Measurements from ENCODE around the gene DYRK1A.

DYRK1A gene

DNA sequence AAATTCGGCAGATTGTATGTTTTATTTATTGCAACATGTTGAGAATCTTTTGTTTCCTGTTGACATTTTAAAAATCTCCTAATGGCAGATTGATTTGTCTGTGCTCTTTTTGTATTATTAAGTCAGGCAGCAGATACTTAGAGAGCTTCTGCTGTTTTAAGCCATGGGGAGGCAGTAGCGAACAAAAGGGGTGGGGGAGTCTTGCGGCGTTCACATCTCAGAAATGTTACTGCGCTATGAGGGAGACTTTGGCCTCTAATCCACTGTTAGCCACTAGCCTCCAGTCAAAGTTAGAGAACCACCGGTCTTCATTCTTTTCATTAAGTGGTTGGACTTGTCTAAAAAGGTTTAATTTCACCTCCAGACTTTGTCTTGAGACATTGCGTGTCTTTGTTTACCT, 93.6 kb downstream of the DYRK1A start:
- H2AFZ ChIP-seq (ENCODE audit: low read depth, low read length): no peak overlapping the region
- H2AK5ac ChIP-seq (ENCODE audit: low read length, severe bottlenecking): no peak overlapping the region
- H4K8ac ChIP-seq (ENCODE audit: low read length): no peak overlapping the region
- H3K9ac ChIP-seq (ENCODE audit: low read length): peak overlapping the region; percentile 58
- no peak overlapping the region for H4K91ac ChIP-seq (ENCODE audit: low read length)
- no peaks in the 10 kb centered on the region for H3K27me3 ChIP-seq (ENCODE audit: control insufficient read depth in 1 of 2, insufficient read depth in 1 of 2, low read length in 2 of 2)
- H3K27ac ChIP-seq (ENCODE audit: low read length, poor library complexity, severe bottlenecking): no peak overlapping the region
- no peak overlapping the region for H3K4me2 ChIP-seq (ENCODE audit: low read length, poor library complexity, severe bottlenecking)
- no peak overlapping the region for H3K23ac ChIP-seq (ENCODE audit: low read length in 2 of 2)
- H3K4me1 ChIP-seq (ENCODE audit: control insufficient read depth, insufficient read depth, low read depth, low read length): peaks cover 10% of the 10 kb centered on the region
- H2BK5ac ChIP-seq (ENCODE audit: low read depth, low read length, poor library complexity, severe bottlenecking): no peak overlapping the region
- no peak overlapping the region for H2BK120ac ChIP-seq (ENCODE audit: low read depth, low read length)
- peaks cover 5% of the 10 kb centered on the region for H3K79me1 ChIP-seq (replicated peaks; ENCODE audit: low read length, poor library complexity, severe bottlenecking)
- H2BK15ac ChIP-seq (ENCODE audit: low read depth, poor library complexity, severe bottlenecking): no peak overlapping the region
- no peak overlapping the region for H2BK12ac ChIP-seq (ENCODE audit: low read length in 2 of 2)
- H3K9me3 ChIP-seq (ENCODE audit: control insufficient read depth, low read length): no peaks in the 10 kb centered on the region
- no peak overlapping the region for H3K18ac ChIP-seq (ENCODE audit: low read depth in 1 of 2, low read length in 2 of 2)
- no peak overlapping the region for H3K4ac ChIP-seq (ENCODE audit: low read depth in 1 of 2, low read length in 2 of 2)
- WGBS: 81% methylated on average over 7 of the region's 7 CpGs
- no peak for DNase-seq
- H3K36me3 ChIP-seq (ENCODE audit: control insufficient read depth in 1 of 2, insufficient read depth in 2 of 2, low read depth in 1 of 2, low read length in 2 of 2): peaks cover 5 to 6% of the 10 kb centered on the region in 2 experiments
- H3K4me3 ChIP-seq (ENCODE audit: insufficient read depth in 1 of 2, low read depth in 1 of 2, low read length in 2 of 2): no peak overlapping the region
- H3K14ac ChIP-seq (ENCODE audit: low read length in 2 of 2): no peak overlapping the region

DNA sequence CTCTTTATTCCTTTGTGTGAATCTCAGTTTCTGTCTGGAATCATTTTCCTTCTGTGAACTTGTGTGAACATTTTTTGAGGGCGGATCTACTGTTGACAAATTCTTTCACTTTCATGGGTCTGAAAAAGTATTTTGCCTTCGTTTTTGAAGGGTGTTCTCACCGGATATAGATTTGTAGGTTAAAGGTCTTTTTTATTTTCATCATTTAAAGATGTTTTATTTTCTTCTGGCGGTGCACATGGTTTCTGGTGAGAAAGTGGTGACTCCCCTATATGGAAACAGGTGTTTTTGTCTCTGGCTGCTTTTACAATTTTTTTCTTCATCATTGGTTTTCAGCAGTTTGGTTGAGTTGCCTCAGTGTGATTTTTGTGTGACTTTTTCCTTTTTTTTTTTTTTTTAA, 94.9 kb downstream of the DYRK1A start:
- Histone ChIP-seq H3K23ac (ENCODE audit: low read length in 2 of 2) (no peak overlapping the region), H2AFZ (ENCODE audit: low read depth, low read length) (no peak overlapping the region), H3K36me3 (ENCODE audit: control insufficient read depth in 1 of 2, insufficient read depth in 2 of 2, low read depth in 1 of 2, low read length in 2 of 2) (peaks cover 5 to 6% of the 10 kb centered on the region in 2 experiments), H4K8ac (ENCODE audit: low read length) (no peak overlapping the region), H2BK5ac (ENCODE audit: low read depth, low read length, poor library complexity, severe bottlenecking) (no peak overlapping the region), H3K4me1 (ENCODE audit: control insufficient read depth, insufficient read depth, low read depth, low read length) (peaks cover 8% of the 10 kb centered on the region), H3K14ac (ENCODE audit: low read length in 2 of 2) (no peak overlapping the region), H2AK5ac (ENCODE audit: low read length, severe bottlenecking) (no peak overlapping the region), H3K4me3 (ENCODE audit: insufficient read depth in 1 of 2, low read depth in 1 of 2, low read length in 2 of 2) (no peak overlapping the region), H3K4ac (ENCODE audit: low read depth in 1 of 2, low read length in 2 of 2) (no peak overlapping the region), H2BK12ac (ENCODE audit: low read length in 2 of 2) (no peak overlapping the region), H3K27me3 (ENCODE audit: control insufficient read depth in 1 of 2, insufficient read depth in 1 of 2, low read length in 2 of 2) (no peaks in the 10 kb centered on the region), H3K9me3 (ENCODE audit: control insufficient read depth, low read length) (no peaks in the 10 kb centered on the region), H2BK15ac (ENCODE audit: low read depth, poor library complexity, severe bottlenecking) (no peak overlapping the region), H3K18ac (ENCODE audit: low read depth in 1 of 2, low read length in 2 of 2) (no peak overlapping the region), H3K27ac (ENCODE audit: low read length, poor library complexity, severe bottlenecking) (no peak overlapping the region), H4K91ac (ENCODE audit: low read length) (no peak overlapping the region), H2BK120ac (ENCODE audit: low read depth, low read length) (no peak overlapping the region), H3K4me2 (ENCODE audit: low read length, poor library complexity, severe bottlenecking) (no peak overlapping the region), H3K79me1 (replicated peaks; ENCODE audit: low read length, poor library complexity, severe bottlenecking) (peaks cover 5% of the 10 kb centered on the region), H3K9ac (ENCODE audit: low read length) (no peak overlapping the region)
- no peak for DNase-seq
- 72% methylated on average over 4 of the region's 4 CpGs for WGBS

DNA sequence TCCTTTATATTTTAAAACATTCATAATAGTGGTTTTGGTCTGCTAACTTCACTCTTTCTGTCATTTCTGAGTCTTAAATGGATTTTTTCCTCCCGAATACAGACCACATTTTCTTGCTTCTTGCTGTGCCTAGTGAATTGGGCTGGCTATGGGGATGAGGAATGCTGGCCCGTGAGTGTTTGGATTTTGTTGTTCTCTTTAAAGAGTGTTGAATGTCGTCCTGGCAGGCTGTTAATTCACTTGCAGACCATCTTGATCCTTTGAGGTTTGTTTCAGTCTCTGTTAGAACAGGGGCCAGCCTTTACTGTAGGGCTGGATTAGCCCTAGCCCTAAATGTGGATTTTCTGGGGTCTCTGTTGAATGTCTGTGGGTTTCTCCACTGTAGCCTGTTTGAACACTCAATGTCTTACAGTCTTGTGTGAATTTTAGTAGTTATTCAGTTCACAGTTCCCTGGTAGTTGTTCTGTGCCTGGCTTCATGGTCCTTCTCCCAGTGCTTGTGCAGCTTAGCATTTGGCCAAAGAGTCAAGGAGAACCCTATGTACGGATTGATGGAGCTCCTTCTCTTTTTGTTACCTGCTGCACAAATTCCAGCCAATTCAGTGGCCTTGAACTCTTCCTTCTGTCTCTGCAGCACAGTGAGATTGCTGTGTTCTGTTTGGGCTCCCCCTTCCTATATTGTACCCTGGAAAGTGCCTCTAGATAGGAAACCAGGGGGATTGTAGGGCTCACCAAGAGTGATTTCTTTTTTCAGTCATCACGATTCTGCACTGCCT, 95.7 kb downstream of the DYRK1A start:
- 61% methylated on average over 5 of the region's 5 CpGs for WGBS
- Histone ChIP-seq H3K14ac (ENCODE audit: low read length in 2 of 2) (no peak overlapping the region), H2BK5ac (ENCODE audit: low read depth, low read length, poor library complexity, severe bottlenecking) (no peak overlapping the region), H3K4me3 (ENCODE audit: insufficient read depth in 1 of 2, low read depth in 1 of 2, low read length in 2 of 2) (no peak overlapping the region), H3K9me3 (ENCODE audit: control insufficient read depth, low read length) (no peaks in the 10 kb centered on the region), H2AK5ac (ENCODE audit: low read length, severe bottlenecking) (no peak overlapping the region), H3K9ac (ENCODE audit: low read length) (no peak overlapping the region), H3K27me3 (ENCODE audit: control insufficient read depth in 1 of 2, insufficient read depth in 1 of 2, low read length in 2 of 2) (no peaks in the 10 kb centered on the region), H3K18ac (ENCODE audit: low read depth in 1 of 2, low read length in 2 of 2) (no peak overlapping the region), H3K4ac (ENCODE audit: low read depth in 1 of 2, low read length in 2 of 2) (no peak overlapping the region), H3K79me1 (replicated peaks; ENCODE audit: low read length, poor library complexity, severe bottlenecking) (peaks cover 2% of the 10 kb centered on the region), H2BK12ac (ENCODE audit: low read length in 2 of 2) (no peak overlapping the region), H3K4me2 (ENCODE audit: low read length, poor library complexity, severe bottlenecking) (no peak overlapping the region), H4K91ac (ENCODE audit: low read length) (no peak overlapping the region), H2BK120ac (ENCODE audit: low read depth, low read length) (no peak overlapping the region), H2AFZ (ENCODE audit: low read depth, low read length) (no peak overlapping the region), H2BK15ac (ENCODE audit: low read depth, poor library complexity, severe bottlenecking) (no peak overlapping the region), H3K36me3 (ENCODE audit: control insufficient read depth in 1 of 2, insufficient read depth in 2 of 2, low read depth in 1 of 2, low read length in 2 of 2) (peaks cover under 1 to 8% of the 10 kb centered on the region in 2 experiments), H3K4me1 (ENCODE audit: control insufficient read depth, insufficient read depth, low read depth, low read length) (peaks cover 6% of the 10 kb centered on the region), H4K8ac (ENCODE audit: low read length) (no peak overlapping the region), H3K23ac (ENCODE audit: low read length in 2 of 2) (no peak overlapping the region), H3K27ac (ENCODE audit: low read length, poor library complexity, severe bottlenecking) (no peak overlapping the region)
- no peak for DNase-seq

DNA sequence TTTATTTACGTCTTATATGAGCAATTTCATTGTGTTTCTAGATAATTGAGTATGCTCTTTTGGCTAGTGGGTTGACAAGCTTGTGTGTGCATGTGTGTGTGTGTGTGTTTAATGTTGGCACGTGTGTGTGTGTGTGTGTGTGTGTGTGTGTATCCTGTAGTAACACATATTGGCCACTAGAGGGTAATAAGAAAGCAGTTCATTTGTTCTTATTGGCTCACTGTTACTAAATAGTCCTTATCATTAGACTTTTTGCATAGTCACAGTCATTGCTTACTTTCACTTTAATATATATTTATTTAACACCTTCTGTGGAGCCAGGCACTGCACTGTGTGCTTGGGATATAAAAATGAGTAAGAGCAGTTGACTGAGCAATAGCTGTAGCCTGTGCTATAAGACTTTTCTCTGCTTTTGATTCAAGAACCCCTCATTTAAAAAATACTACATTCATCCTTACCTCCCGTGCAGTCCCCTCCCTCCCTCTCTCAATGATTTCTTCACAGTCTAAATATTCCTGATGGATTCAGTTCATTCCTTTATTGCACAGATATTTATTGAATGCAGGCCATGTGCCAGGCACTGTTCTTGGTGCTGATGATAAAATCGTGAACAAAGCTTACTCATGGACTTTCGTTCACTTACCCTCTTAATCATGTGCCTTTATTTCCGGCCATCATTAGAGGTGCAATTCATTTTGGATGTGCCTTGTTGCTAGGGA, 96.7 kb downstream of the DYRK1A start:
- Histone ChIP-seq H2AFZ (ENCODE audit: low read depth, low read length) (no peak overlapping the region), H3K79me1 (replicated peaks; ENCODE audit: low read length, poor library complexity, severe bottlenecking) (peaks cover 7% of the 10 kb centered on the region), H3K4me3 (ENCODE audit: insufficient read depth in 1 of 2, low read depth in 1 of 2, low read length in 2 of 2) (peak overlapping the region in 1 of 2 experiments; percentile 66), H2BK120ac (ENCODE audit: low read depth, low read length) (no peak overlapping the region), H4K8ac (ENCODE audit: low read length) (no peak overlapping the region), H3K18ac (ENCODE audit: low read depth in 1 of 2, low read length in 2 of 2) (no peak overlapping the region), H2BK15ac (ENCODE audit: low read depth, poor library complexity, severe bottlenecking) (no peak overlapping the region), H3K4me2 (ENCODE audit: low read length, poor library complexity, severe bottlenecking) (no peak overlapping the region), H3K27ac (ENCODE audit: low read length, poor library complexity, severe bottlenecking) (no peak overlapping the region), H3K23ac (ENCODE audit: low read length in 2 of 2) (peak overlapping the region in 1 of 2 experiments; percentile 78), H3K9ac (ENCODE audit: low read length) (peak overlapping the region; percentile 66), H3K4ac (ENCODE audit: low read depth in 1 of 2, low read length in 2 of 2) (no peak overlapping the region), H4K91ac (ENCODE audit: low read length) (no peak overlapping the region), H3K14ac (ENCODE audit: low read length in 2 of 2) (no peak overlapping the region), H3K27me3 (ENCODE audit: control insufficient read depth in 1 of 2, insufficient read depth in 1 of 2, low read length in 2 of 2) (no peaks in the 10 kb centered on the region), H2BK5ac (ENCODE audit: low read depth, low read length, poor library complexity, severe bottlenecking) (no peak overlapping the region), H3K9me3 (ENCODE audit: control insufficient read depth, low read length) (no peaks in the 10 kb centered on the region), H2BK12ac (ENCODE audit: low read length in 2 of 2) (no peak overlapping the region), H2AK5ac (ENCODE audit: low read length, severe bottlenecking) (no peak overlapping the region), H3K4me1 (ENCODE audit: control insufficient read depth, insufficient read depth, low read depth, low read length) (peaks cover 5% of the 10 kb centered on the region), H3K36me3 (ENCODE audit: control insufficient read depth in 1 of 2, insufficient read depth in 2 of 2, low read depth in 1 of 2, low read length in 2 of 2) (peaks cover 3 to 11% of the 10 kb centered on the region in 2 experiments)
- 69% methylated on average over 6 of the region's 6 CpGs for WGBS
- DNase-seq: peak; percentile 83

Data from mesenchymal stem cell (in vitro differentiated cells and primary cell).